ENCODE results near the gene SELENON. TPM values are rescaled to one million over a fixed set of nuclear protein-coding genes. Genes with fewer than 3 reads are reported as not detected.

SELENON gene, protein sequence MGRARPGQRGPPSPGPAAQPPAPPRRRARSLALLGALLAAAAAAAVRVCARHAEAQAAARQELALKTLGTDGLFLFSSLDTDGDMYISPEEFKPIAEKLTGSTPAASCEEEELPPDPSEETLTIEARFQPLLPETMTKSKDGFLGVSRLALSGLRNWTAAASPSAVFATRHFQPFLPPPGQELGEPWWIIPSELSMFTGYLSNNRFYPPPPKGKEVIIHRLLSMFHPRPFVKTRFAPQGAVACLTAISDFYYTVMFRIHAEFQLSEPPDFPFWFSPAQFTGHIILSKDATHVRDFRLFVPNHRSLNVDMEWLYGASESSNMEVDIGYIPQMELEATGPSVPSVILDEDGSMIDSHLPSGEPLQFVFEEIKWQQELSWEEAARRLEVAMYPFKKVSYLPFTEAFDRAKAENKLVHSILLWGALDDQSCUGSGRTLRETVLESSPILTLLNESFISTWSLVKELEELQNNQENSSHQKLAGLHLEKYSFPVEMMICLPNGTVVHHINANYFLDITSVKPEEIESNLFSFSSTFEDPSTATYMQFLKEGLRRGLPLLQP
- 55.7 and 91.8 TPM in 2 replicates for total RNA-seq

DNA sequence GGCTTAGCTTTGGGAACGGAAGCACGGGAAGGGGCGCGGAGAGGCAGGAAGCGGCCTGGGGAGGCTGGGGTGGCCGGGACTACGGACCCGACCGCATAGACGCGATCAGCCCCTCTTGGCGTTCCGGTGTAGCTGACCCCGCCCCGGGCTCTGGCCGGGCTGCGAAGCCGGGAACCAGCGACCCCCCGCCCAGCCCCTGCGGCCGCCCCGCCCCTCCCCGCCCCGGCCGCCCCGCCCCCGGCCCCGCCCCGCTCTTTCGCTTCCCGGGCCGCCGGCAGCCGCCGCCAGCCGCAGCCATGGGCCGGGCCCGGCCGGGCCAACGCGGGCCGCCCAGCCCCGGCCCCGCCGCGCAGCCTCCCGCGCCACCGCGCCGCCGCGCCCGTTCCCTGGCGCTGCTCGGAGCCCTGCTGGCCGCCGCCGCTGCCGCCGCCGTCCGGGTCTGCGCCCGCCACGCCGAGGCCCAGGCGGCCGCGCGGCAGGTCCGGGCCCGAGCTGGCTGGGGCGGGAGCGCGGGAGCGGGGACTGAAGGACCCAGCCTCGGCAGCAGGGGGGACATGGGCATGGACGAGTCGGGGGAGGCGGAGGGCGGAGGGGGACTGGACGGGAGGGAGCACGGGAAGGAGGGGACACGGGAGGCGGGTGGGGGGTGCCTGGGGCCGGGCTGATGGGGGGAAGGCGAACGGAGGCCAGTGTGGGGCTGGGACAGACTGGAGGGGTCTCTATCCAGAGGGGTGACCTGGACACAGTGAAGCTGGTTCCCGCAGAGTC is at the start of gene SELENON:
Gene SELENON (plus strand): TSS at position 259 of the 768 bp plus-strand sequence. CDS start 38 bp downstream, at position 297.

DNA sequence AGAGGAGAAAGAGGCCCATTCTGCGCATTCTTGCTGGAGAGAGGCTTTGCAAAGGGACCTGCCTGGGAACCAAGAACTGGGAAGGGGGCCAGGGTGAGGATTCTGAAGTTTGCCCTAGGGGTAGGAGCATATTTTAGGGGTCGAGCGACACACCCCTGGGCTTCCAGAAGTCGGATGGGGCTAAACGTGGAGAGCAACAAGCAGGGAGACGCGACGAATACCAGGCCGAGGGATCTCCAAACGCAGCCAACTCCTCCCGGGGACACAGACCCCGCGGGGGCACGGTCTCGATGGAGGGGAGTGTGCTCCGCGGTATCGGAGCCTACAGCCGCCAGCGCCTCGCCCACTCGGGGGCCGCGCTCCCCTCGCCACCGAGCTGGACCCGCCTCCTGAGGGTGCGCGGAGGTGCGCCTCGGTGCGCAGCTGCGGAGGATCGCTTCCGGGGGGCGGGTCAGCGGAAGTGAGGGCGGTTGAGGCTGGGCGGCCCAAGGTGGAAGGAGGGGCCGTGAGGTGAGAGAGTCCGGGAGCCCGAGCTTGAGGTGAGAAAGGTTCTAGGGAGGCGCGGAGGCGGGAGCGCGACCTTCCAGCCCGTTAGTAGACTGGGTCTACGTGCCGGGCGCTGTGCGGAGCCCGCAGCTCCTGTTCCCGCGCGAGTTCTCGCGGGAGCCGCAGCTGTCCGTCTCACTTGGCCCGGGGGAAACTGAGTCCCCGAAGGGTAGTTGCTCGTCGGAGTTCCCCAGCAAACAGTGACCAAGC is 19.7 kb downstream of the SELENON start, which contains the start of gene MTFR1L:
Gene MTFR1L (plus strand): TSS at position 464 of the 756 bp plus-strand sequence. CDS start 3,151 bp downstream, outside the sequence.

DNA sequence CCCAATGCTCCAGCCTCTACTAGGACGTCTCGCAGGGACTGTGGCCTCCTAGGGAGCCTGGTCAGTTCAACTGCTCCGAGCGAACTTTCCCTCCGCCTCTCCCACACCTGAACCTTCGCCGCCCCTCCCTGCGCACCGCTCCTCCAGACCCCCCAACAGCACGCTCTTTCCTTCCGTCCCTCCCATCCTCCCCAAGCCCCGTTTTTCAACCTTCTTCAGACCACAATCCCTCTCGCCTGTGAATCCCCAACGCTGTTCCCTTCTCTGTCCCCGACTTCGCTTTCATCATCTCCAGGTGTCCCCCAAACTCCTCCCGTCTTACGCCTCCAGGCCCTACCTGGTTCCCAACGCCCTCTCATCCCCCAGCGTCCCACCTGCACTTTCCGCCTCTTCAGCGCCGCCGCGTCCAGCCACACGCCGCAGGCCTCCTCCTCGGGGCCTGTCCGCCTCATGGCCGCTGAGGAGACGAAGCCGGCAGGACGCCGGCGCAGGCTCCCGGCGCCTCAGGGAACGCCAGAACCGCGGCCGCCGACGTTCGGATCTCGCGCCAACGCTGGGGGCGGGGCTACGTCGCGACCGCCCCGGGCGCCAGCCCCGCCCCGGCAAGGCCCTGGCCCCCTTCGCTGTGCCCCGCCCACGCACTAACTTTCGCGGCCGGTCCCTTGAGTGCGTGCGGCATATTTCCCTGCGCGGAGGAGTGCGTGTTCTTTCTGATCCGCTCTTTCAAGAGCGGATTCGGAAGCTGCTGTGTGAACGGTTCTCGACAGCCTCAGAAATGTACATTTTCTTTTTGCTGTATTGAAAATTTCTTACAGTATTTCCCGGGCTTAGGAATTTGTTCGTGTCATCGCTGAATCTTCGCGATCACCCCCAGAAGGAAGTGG is 59.2 kb downstream of the SELENON start, which contains the start of gene AUNIP:
Gene AUNIP (minus strand): TSS at position 552 of the 884 bp plus-strand sequence. CDS start 100 bp downstream, at position 452.

Other genes starting within 250 kb of the SELENON start
- 1.1 and 1.9 TPM in 2 replicates for gene MAN1C1, start 183.4 kb upstream of the SELENON start, total RNA-seq
- 30.3 and 33.1 TPM in 2 replicates for gene MTFR1L, start 19.8 kb downstream of the SELENON start, total RNA-seq
- gene AUNIP, start 59.3 kb downstream of the SELENON start, total RNA-seq: 5.2 and 6.5 TPM in 2 replicates
- 2.7 and 4.4 TPM in 2 replicates for gene PAQR7, start 75.5 kb downstream of the SELENON start, total RNA-seq
- gene STMN1, start 106.2 kb downstream of the SELENON start, total RNA-seq: 235 and 276 TPM in 2 replicates
- 5.7 and 7.0 TPM in 2 replicates for gene PAFAH2, start 197.9 kb downstream of the SELENON start, total RNA-seq
- under 0.01 TPM in 2 replicates for gene EXTL1, start 221.6 kb downstream of the SELENON start, total RNA-seq
- gene SLC30A2, start 245.9 kb downstream of the SELENON start, total RNA-seq: not detected in 2 replicates

Data from thoracic aorta endothelial cell (primary cell).